Panc1 (cell line): ENCODE data around the gene NXPH1. TPM values are rescaled to one million over a fixed set of nuclear protein-coding genes. Genes with fewer than 3 reads are reported as not detected.
A peak's percentile ranks its signal among the peaks of the same experiment; 100 is the strongest.

Source experiments
- ATAC-seq: fragments of 200-7000 bp; cut with Tn5 transposase; 2 replicates; pipeline ENCODE4 v1.9.1; 2020; ENCODE audit warnings: mild to moderate bottlenecking, moderate library complexity
- BruUV-seq: library from RNA; stranded (reverse); fragments of 400-500 nt; replicated peaks from 2 replicates; lab custom pipeline; 2021; lab: Mats Ljungman, UMichigan
- CTCF ChIA-PET: fragments of 300-600 bp; sonication (Branson Sonifier 250); formaldehyde crosslinking; loops from one replicate; lab custom pipeline; 2022; ENCODE audit warnings: antibody characterized with exemption; lab: Charles Lee
- POLR2A ChIA-PET: fragments of 300-600 bp; sonication (Branson Sonifier 250); formaldehyde crosslinking; loops from one replicate; lab custom pipeline; 2022; ENCODE audit warnings: antibody characterized with exemption; lab: Charles Lee
- DNase-seq: peaks from one replicate; pipeline ENCODE4 v3.0.0-alpha.2; 2010; ENCODE audit warnings: low read depth, low spot score
- H3K27ac ChIP-seq: 2 replicates; pipeline ENCODE4 v1.5.1; 2011; ENCODE audit warnings: mild to moderate bottlenecking, low read length, inconsistent platforms
- H3K27me3 ChIP-seq: fragments of 200-500 bp; sonication (Bioruptor generic); 2 replicates; pipeline ENCODE4 v1.6.0; 2014; ENCODE audit warnings: low read length, inconsistent platforms; ENCODE audit not compliant: control insufficient read depth, insufficient read depth
- H3K36me3 ChIP-seq: fragments of 200-500 bp; sonication (Bioruptor generic); 2 replicates; pipeline ENCODE4 v1.5.1; 2014; ENCODE audit warnings: inconsistent platforms, mild to moderate bottlenecking, low read length, moderate library complexity; ENCODE audit not compliant: control insufficient read depth, insufficient read depth
- H3K4me1 ChIP-seq: 2 replicates; pipeline ENCODE4 v1.5.1; 2011; ENCODE audit warnings: inconsistent platforms, mild to moderate bottlenecking, low read length, moderate library complexity; ENCODE audit not compliant: control insufficient read depth, insufficient read depth
- H3K4me3 ChIP-seq, 2 experiments: 2 replicates each; pipeline ENCODE4 v1.5.1; 2011 to 2012; ENCODE audit warnings: low read depth in 2 of 2, low read length in 2 of 2, mild to moderate bottlenecking in 2 of 2, inconsistent platforms in 1 of 2, moderate library complexity in 1 of 2
- H3K9me3 ChIP-seq: fragments of 200-500 bp; sonication (Bioruptor generic); 2 replicates; pipeline ENCODE4 v1.5.1; 2014; ENCODE audit warnings: low read depth, mild to moderate bottlenecking, inconsistent platforms, low read length, moderate library complexity; ENCODE audit not compliant: control insufficient read depth, insufficient read depth
- CTCF ChIP-seq: fragments of 450-650 bp; IDR thresholded peaks from 2 replicates; pipeline ENCODE4 v1.5.1; 2017; ENCODE audit warnings: mild to moderate bottlenecking
- POLR2AphosphoS5 ChIP-seq: IDR thresholded peaks from 2 replicates; pipeline ENCODE4 v1.6.1; 2012; ENCODE audit warnings: mild to moderate bottlenecking, low read depth, low read length, moderate library complexity
- REST ChIP-seq, 2 experiments: IDR thresholded peaks; 2 replicates each; pipeline ENCODE4 v1.6.1; 2011 to 2012; ENCODE audit warnings: low read depth in 2 of 2, control low read depth in 1 of 2, low read length in 1 of 2, mild to moderate bottlenecking in 1 of 2, moderate library complexity in 1 of 2; ENCODE audit not compliant: insufficient read depth in 1 of 2
- SIN3A ChIP-seq: IDR thresholded peaks from 2 replicates; pipeline ENCODE4 v1.6.1; 2012; ENCODE audit warnings: low read depth, mild to moderate bottlenecking, low read length, moderate library complexity, borderline replicate concordance; ENCODE audit not compliant: insufficient read depth
- TCF7L2 ChIP-seq: IDR thresholded peaks from 2 replicates; pipeline ENCODE4 v1.6.1; 2011; ENCODE audit warnings: mild to moderate bottlenecking, low read depth, low read length, inconsistent platforms
- in situ Hi-C: cut with HindIII; loops from 2 replicates; pipeline ENCODE4 v1.10.0; 2016; ENCODE audit warnings: low sequenced_read_pairs, low pct_unique_long_range_greater_than_20kb
- intact Hi-C: fragments of 100-400 bp; cut with micrococcal nuclease; formaldehyde crosslinking; loops from one replicate; pipeline ENCODE4 v1.10.0; 2022; ENCODE audit not compliant: unreplicated experiment
- total RNA-seq: library from RNA; stranded (reverse); gene quantifications from one replicate; pipeline ENCODE4 v1.2.1, GENCODE V29; 2021; ENCODE audit not compliant: unreplicated experiment

Gene NXPH1
- total RNA-seq, 1 experiment from 2014 or later: not detected

DNA sequence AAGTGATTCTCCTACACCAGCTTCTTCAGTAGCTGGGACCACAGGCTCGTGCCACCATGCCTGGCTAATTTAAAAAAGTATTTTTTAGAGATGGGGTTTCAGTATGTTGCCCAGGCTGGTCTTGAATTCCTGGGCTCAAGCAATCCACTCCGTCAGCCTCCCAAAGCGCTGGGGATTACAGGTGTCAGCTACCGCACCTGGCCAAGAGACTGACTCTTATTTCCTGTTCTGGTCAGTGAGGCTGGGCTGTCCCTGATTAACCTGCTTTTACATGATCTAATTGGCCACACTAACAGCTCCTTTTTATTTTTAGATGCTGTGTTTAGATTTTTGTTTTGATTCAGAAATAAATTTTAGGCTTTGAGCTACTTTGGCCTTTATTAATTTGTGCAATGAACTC is 203.9 kb downstream of the NXPH1 start:
- POLR2A ChIA-PET: no interaction called here
- ATAC-seq (no peak), DNase-seq (no peak)
- BruUV-seq: no TSS peak
- Histone ChIP-seq H3K36me3 (no peaks in the 10 kb centered on the region), H3K4me1 (0 out of 2 replicates have a peak, but pooled peaks cover 3% of the 10 kb centered on the region), H3K9me3 (no peaks in the 10 kb centered on the region; the same call in 1 of the 2 replicates), H3K4me3 (no peak overlapping the region), H3K27ac (no peak overlapping the region), H3K27me3 (no peaks in the 10 kb centered on the region)
- intact Hi-C loops (no loop called here), in situ Hi-C loops (no loop called here)
- TF ChIP-seq CTCF (no peak), POLR2AphosphoS5 (no peak), REST (IDR thresholded peaks at IDR 0.05; ENCODE audit: insufficient read depth in 1 of 2, low read depth in 2 of 2, low read length in 1 of 2) (no peak), SIN3A (no peak)
- CTCF ChIA-PET: no interaction called here

DNA sequence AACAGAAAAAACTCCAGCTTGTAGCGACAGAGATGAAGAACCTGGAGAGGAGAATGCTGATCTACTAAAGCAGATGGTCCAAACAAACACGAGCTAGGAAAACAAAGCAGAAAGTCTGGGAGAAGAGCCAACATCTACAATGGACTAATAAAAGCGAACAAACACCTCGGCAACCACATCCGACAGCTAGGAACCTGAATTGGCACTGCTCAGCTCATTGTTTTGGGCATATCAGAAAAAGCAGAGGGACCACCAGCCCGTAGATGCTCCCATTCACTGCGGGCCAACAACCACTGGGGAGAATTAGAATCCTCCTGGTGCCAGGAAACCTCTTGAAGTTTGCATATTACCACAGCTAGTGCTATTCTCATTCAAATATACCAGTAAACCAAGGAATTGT is 204.7 kb downstream of the NXPH1 start:
- Histone ChIP-seq H3K27me3 (no peaks in the 10 kb centered on the region), H3K27ac (no peak overlapping the region), H3K4me1 (0 out of 2 replicates have a peak, but pooled peaks cover 3% of the 10 kb centered on the region), H3K36me3 (no peaks in the 10 kb centered on the region), H3K9me3 (no peaks in the 10 kb centered on the region), H3K4me3 (no peak overlapping the region)
- no TSS peak for BruUV-seq
- ChIA-PET CTCF (no interaction called here), POLR2A (no interaction called here)
- in situ Hi-C loops (no loop called here), intact Hi-C loops (no loop called here)
- TF ChIP-seq TCF7L2: 0 out of 2 replicates have a peak, but pooled peaks have one; percentile 49
- no peak for TF ChIP-seq CTCF
- TF ChIP-seq SIN3A: no peak
- ATAC-seq: no peak
- no peak for DNase-seq
